Measurements from ENCODE around the gene CCL1.

The CCL1 gene

DNA sequence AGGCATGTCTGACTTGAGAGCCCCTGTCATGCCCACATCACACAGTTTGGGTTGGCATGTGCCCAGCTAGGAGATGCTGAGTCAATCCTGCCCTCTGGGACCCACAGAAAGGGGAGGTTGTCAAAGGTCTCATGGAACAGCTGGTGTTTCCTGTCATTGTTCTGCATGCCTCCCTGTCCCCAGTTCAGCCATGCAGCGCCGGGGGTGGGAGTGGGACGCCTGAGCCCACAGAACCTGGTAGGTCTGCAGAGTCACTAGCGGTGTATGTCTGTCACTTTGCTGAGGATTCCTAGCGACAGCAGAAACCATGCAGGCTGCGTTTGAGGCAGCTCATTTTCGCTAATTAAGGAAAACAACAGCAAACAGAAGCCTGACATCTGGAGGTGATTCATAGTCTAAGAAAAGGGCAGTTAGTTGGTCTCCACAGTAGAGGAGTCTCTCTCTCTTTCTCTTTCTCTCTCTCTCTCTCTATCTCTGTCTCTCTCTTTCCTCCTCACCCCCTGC, 19.6 kb upstream of the CCL1 start:
- peak; percentile 18 for DNase-seq

DNA sequence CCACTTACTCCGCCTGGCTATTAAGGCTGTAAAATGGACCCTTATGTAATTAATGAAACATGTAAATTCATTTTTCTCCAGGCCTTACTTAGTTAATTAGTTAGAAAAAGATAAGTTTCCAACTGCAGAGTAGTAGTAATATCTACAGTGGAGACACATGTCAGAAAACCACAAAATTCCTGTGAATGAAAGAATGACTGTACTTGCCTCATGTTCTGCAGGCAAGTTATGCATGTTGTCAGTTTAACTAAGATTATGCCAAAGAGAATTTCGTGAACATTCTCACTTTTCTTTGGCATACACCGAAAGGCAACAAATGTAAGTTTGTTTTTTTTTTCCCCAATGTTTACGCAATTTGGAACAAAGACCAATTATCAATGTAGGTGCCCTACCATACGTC, 16.8 kb upstream of the CCL1 start:
- no peak for DNase-seq

- DNase-seq = no peak
Observed at GRCh38 chr17:34378664-34379101, 15.7 kb upstream of the CCL1 start.

GRCh38 chr17:34377078-34377823, 14.2 kb upstream of the CCL1 start:
- DNase-seq = no peak

DNA sequence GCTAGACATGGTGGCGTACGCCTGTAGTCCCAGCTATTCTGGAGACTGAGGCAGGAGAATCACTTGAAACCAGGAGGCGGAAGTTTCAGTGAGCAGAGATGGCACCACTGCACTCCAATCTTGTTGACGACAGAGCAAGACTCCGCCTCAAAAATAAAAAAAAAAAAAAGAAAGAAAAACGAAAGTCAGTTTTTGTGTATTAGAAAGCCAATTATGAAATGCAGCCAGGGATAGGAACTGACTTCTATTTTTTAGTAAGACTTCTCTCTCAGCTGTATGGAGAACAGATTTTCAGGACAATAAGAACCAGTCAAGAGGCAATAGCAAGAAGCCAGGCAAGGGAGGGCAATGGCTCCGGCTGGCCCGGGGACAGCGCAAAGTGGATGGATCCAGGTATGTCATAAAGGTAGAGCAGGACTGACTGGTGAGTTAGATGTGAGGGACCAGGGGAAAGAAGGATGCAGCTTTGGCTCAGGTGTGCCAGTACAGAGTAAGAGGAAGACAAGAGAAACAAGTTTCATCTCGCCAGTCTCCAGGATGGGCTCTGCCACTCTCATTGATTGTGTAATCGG, 12.5 kb upstream of the CCL1 start:
- DNase-seq = no peak

GRCh38 chr17:34374457-34374856, 11.4 kb upstream of the CCL1 start:
- no peak for DNase-seq

DNA sequence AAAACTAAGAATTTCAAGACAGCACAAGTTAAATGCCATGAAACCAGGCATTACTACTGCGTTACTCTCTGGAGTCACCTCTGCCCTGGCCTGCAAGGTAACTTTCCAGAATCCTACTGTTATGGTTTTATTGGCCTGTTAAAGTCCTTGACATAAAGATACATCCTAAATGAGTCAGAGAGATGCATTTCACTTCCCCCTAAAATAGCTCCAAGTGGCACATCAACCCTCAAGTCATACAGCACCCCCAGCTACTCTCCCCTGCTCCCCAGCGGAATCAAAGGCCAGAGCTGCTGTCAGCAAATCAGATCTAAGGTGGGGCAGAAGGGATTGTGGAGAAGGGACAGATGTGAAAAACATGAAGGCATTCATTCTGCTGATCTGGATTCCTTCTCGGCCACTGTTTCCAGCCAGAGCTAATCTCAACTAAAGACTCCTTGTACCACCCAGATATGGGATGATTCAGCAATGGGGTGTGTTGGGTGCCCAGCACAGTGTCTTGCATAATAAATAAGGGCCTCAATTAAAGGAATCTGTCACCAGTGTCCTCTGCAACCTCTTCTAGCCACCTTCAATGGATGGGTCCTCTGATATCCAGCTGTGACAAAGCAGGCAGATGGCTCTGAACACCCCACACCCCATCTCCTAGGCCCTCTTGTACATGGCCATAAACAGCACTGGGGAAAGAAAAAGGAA, 8.5 kb upstream of the CCL1 start:
- no peak for DNase-seq

DNA sequence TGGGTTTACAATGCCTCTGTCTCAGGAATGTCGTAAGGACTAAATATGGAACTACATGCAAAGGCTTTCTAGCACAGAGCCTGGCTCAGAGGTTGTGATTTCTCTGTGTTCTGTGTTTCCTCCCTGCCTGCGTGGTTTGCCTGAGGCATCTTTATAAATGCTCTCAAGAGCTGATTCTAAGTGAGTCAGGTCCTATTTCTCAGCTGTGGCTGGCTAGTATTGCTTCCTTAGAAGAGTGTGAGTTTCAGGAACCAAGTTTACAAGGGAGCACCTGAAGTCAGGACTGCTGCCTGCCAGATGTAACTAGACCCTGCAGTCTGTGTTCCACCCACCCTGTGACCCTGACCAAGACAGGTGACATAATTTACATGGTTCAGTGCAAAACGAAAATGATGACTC, 8.0 kb upstream of the CCL1 start:
- no peak for DNase-seq

- no peak for DNase-seq
Observed at GRCh38 chr17:34370376-34370996, 7.5 kb upstream of the CCL1 start.

GRCh38 chr17:34369571-34369970, 6.5 kb upstream of the CCL1 start:
- DNase-seq = no peak

DNA sequence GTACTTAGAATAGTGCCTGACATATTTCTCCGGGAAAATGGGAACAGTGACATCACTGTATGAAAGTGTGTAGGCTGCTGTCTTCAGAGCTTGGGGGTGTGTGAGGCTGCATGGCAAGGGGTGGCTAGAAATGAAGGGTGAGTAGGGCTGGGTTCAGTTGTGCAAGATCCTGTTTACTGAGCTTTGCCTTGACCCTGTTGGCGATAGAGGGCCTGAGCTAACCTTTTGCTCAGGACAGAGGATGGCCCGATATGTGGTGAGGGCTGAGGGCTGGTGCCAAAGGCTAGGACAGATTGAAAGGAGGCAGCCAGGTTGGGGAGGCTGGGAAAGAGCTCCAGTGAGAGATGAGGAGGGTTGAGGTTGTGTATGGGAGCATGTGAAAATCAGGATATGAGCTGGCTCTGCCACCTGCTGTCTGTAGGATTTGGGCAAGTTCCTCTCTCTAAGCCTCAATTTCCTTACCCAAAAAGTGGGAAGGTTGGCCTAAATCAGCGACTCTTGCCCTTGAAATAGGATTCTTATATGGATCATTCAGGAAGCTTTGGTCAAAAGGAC, 6.0 kb upstream of the CCL1 start:
- no peak for DNase-seq

DNA sequence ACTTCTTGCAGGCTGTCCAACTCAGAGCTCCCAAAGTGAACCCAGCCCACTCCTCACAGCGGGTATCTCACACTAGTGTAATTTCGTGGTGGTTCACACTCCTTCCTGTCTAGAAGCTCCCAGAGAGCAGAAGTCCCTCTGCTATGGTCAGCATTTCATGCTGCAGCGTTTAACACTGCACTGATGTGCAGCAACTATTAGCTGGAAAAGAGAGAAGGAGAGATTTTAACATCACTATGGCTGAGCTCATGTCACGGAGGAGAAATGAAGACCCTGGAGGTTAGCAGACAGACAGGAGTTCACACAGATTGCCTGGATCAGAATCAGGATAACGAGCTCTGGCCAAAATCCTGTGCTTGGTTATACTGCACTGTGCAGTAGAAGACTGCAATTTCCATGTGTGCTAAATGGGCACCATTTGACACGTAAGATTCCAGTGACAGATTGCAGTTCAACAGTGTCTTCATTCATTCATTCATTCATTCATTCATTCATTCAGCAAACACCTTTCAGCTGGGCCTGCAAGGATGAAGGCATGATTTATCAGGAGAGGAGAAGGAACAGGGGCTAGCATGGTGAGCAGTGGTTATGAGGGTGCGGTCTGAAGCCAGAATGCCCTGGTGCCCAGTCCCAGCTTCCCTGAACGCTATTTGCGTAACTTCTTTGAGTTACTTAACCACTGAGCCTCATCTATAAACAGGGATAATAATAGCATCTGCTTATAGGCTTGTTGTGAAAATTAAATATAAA, 5.3 kb upstream of the CCL1 start:
- no peak for DNase-seq

DNA sequence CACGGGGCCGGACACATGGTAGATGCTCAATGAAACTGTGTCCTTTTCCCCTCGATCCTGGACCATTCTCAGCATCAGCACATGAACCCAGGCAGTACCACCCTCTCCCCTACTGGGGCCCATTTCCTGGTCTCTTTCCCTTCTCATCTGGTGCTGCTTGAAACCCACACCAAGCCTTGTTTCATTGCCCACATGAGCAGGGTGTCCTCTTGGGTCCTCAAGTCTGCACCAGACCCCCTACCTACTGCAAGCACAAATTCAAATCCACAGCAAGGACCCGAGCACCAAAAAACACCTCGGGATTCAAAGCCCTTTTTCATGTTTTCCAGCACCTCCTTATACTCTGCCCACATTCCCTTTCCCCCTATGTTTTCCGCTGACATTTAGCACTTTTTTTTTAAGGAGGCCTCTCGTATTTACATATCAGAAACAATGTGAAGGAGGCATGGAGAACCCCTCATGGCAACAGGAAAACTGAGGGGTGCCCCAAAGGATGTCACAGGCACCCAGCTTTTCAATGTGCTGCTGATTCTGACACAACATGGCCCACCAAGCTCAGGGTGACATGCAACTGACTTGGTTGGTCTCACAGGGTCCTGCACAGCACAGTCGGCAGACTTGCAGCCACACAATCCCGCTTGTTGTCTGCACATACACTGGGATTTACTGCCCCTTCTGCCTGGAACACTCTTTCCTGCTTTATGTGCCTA, 4.6 kb upstream of the CCL1 start:
- no peak for DNase-seq

DNA sequence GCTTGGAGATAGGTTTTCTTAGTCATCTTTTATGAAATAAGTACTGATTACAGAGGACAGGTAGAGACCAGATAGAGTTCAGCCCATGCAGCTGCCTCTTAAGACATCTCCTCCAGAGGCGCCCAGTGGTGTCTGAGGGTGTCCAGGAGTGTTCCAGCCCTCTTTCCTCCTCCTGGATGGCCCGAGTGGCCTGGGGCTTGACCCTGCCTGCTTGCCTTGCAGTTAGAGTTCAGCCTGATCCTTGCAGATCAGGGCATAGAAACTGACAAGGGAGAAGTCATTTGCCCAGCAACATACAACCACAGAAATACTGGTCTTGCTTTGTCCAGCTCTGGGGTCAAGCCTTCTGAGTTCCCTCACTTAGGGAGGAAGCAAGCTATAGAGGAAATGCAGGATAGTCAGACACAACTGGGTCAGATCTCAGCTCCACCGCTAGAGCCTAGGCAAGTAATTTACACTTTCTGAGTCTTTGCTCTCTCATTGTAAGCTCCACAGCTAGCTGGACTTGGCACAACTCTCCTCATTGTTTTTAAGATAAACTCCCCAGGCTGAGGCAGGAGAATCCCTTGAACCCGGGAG, 3.6 kb upstream of the CCL1 start:
- no peak for DNase-seq

GRCh38 chr17:34366010-34366409, 3.0 kb upstream of the CCL1 start:
- no peak for DNase-seq

DNA sequence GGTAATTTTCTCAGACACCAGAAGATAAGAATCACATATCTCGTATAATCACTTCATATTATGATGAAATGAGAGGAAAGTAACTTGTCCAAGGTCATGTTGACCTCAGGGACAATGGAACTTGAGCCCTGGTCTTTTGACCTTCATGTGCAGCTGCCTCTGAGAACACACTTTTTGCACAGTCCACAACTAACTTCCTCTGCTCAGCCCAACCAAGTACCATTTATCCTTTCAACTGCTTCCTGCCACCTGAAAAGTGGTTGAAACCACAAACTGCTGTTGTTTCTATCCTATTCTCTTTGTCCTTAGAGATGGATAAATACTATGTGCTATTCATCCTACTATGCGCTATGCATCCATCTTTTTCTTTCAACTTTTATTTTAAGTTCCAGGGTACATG, 2.3 kb upstream of the CCL1 start:
- no peak for DNase-seq

GRCh38 chr17:34364751-34365150, 1.7 kb upstream of the CCL1 start:
- DNase-seq = no peak

GRCh38 chr17:34361478-34362061, 1.5 kb downstream of the CCL1 start:
- DNase-seq = peak; percentile 56

DNA sequence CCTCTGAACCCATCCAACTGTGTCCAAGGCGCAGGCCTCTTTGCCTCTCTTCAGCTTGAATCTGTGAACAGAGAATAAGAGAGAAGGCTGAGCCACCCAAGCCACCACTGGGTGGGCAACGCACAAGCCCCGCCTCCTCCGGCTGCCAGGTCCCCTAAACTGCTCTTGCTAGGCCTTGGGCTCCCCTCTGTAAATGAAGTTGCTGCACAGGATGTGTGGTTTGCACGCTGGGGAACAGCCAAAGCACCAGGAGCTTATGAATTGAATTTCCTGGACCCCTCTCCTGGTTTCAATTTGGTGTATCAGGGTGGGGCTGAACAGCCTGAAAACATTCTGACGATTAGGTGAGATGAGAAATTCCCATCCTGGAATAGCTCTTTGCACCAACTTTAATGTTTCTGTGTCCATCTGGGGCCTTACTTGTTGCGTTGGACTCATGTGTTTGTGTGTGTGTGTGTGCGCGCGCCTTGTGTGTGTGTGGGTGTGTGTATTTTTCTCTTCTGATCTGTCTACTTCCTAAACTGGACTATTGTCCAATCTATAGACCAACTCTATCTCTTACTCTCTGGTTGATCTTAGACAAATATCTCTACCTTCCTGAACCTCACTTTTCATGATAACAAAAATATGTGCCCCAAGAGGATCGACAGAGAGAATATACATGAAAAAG, 2.3 kb downstream of the CCL1 start:
- DNase-seq = no peak

DNA sequence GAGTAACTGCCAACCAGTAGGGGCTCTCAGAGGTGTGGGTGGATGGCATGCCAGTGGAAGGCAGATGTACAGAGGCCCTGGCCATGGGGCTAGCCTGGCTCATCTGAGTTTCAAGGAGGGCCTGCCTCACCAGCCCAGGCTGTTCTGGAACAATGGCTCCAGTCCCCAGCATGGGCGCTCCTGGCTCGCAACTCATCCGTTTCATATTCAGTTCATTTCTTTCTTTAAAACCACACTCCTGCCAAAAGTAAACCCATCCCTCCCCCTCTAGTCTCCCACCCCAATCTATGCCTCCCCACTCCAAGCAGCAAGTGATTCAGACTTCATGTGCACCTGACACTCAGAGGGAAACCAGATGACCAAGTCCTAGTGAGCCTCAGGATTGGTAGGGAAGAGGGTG, 4.4 kb downstream of the CCL1 start:
- no peak for DNase-seq

DNA sequence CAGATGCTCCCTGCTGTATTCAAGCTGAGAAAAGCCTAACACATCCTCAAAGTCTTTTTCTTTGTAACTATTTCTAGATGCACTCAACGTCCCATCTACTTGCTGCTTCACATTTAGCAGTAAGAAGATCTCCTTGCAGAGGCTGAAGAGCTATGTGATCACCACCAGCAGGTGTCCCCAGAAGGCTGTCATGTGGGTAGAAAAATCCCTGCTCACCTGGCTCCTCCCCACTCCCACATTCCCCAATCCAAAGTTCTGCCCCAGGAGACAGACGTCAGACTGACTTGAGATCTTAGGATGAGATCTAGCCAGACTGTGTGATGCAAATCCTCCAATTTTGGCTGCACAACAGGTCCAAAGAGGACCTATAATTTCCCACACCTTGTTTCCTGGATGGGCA, 5.6 kb downstream of the CCL1 start:
- no peak for DNase-seq

Data from activated naive CD4-positive, alpha-beta T cell treated with Interleukin-2 at 50 U/mL for 16 hours (primary cell).